SK-N-SH (cell line): ENCODE measurements around the gene PRRC2A. TPM values are rescaled to one million over a fixed set of nuclear protein-coding genes. Genes with fewer than 3 reads are reported as not detected.

Experiments used
- CTCF ChIA-PET: fragments of 300-600, 350-600 bp; formaldehyde crosslinking; extraction: SDS; loops from one replicate; lab custom pipeline; 2021; lab: Yijun Ruan, JAX
- POLR2A ChIA-PET: fragments of 350-600 bp; sonication (Branson Sonifier 250); formaldehyde crosslinking; extraction: SDS; loops from one replicate; lab custom pipeline; 2020; ENCODE audit warnings: antibody characterized with exemption, inconsistent platforms; lab: Yijun Ruan, JAX
- DNase-seq: peaks from one replicate; pipeline ENCODE4 v3.0.0; 2012
- H2AFZ ChIP-seq: fragments of 200-600 bp; sonication (generic); 2 replicates; pipeline ENCODE4 v1.8.1; 2016; ENCODE audit warnings: antibody characterized with exemption, mild to moderate bottlenecking, low read depth
- H3F3A ChIP-seq: fragments of 200-600 bp; sonication (generic); replicated peaks from 2 replicates; pipeline ENCODE3; 2016; ENCODE audit warnings: antibody characterized with exemption, mild to moderate bottlenecking; ENCODE audit not compliant: insufficient read depth
- H3K27ac ChIP-seq, 2 experiments: fragments of 200-500 bp in 1 of 2; fragments of 200-600 bp in 1 of 2; sonication (Bioruptor generic) in 1 of 2; sonication (generic), shearing (Covaris generic) in 1 of 2; 2 replicates each; pipeline versions ENCODE4 v1.5.1 to v1.6.1; 2014 to 2016; ENCODE audit warnings: low read depth in 2 of 2, inconsistent platforms in 1 of 2, low read length in 1 of 2, mild to moderate bottlenecking in 1 of 2, mixed read lengths in 1 of 2
- H3K27me3 ChIP-seq: fragments of 200-600 bp; sonication (generic), shearing (Covaris generic); 2 replicates; pipeline ENCODE4 v1.6.1; 2016; ENCODE audit warnings: mixed run types; ENCODE audit not compliant: insufficient read depth
- H3K36me3 ChIP-seq, 2 experiments: fragments of 200-500 bp in 1 of 2; fragments of 200-600 bp in 1 of 2; sonication (Bioruptor generic) in 1 of 2; sonication (generic) in 1 of 2; replicated peaks in 1 of 2; 2 replicates each; pipeline versions ENCODE3 to v1.5.1; 2014 to 2016; ENCODE audit warnings: low read length in 1 of 2, mild to moderate bottlenecking in 1 of 2; ENCODE audit not compliant: insufficient read depth in 2 of 2, control insufficient read depth in 1 of 2
- H3K4me1 ChIP-seq, 2 experiments: fragments of 200-500 bp in 1 of 2; fragments of 200-600 bp in 1 of 2; sonication (Bioruptor generic) in 1 of 2; sonication (generic), shearing (Covaris generic) in 1 of 2; 2 replicates each; pipeline versions ENCODE4 v1.5.1 to v1.6.1; 2014 to 2016; ENCODE audit warnings: low read depth in 1 of 2, low read length in 1 of 2, mixed run types in 1 of 2; ENCODE audit not compliant: insufficient read depth in 2 of 2, control insufficient read depth in 1 of 2
- H3K4me2 ChIP-seq: fragments of 200-600 bp; sonication (generic), shearing (Covaris generic); 2 replicates; pipeline ENCODE4 v1.6.1; 2017; ENCODE audit warnings: mixed run types
- H3K4me3 ChIP-seq, 2 experiments: fragments of 200-500 bp in 1 of 2; fragments of 200-600 bp in 1 of 2; sonication (Bioruptor generic) in 1 of 2; sonication (generic), shearing (Covaris generic) in 1 of 2; 2 replicates each; pipeline versions ENCODE4 v1.5.1 to v1.8.1; 2014 to 2016; ENCODE audit warnings: low read depth in 2 of 2, inconsistent platforms in 1 of 2, low read length in 1 of 2, mild to moderate bottlenecking in 1 of 2, mixed read lengths in 1 of 2, moderate library complexity in 1 of 2
- H3K79me2 ChIP-seq: fragments of 200-600 bp; sonication (generic); 2 replicates; pipeline ENCODE4 v1.8.1; 2017; ENCODE audit warnings: mild to moderate bottlenecking; ENCODE audit not compliant: insufficient read depth
- H3K9ac ChIP-seq: fragments of 200-600 bp; sonication (generic); 2 replicates; pipeline ENCODE4 v1.6.1; 2017; ENCODE audit warnings: mixed run types
- H3K9me2 ChIP-seq: fragments of 200-600 bp; sonication (generic); 2 replicates; pipeline ENCODE4 v1.6.1; 2017; ENCODE audit warnings: mixed run types
- H3K9me3 ChIP-seq: fragments of 200-600 bp; sonication (generic); 2 replicates; pipeline ENCODE4 v1.6.1; 2017; ENCODE audit warnings: mixed run types, mild to moderate bottlenecking, moderate library complexity
- H4K20me1 ChIP-seq: fragments of 200-600 bp; sonication (generic); 2 replicates; pipeline ENCODE4 v1.6.1; 2017; ENCODE audit warnings: mild to moderate bottlenecking, mixed run types; ENCODE audit not compliant: insufficient read depth
- CHD2 ChIP-seq: fragments of 150-350 bp; IDR thresholded peaks from 2 replicates; pipeline ENCODE4 v1.6.1; 2018; ENCODE audit warnings: low read length; ENCODE audit not compliant: partially characterized antibody
- ELF1 ChIP-seq: IDR thresholded peaks from 2 replicates; pipeline ENCODE4 v1.4.0; 2012
- EP300 ChIP-seq, 2 experiments: IDR thresholded peaks; 2 replicates each; pipeline versions ENCODE4 v1.4.0 to v1.6.1; 2012; ENCODE audit warnings: borderline replicate concordance in 1 of 2, low read depth in 1 of 2, low read length in 1 of 2
- EZH2phosphoT487 ChIP-seq: fragments of 200-600 bp; sonication (generic); IDR thresholded peaks from 2 replicates; pipeline ENCODE4 v1.6.1; 2017; ENCODE audit warnings: low read depth, mixed run types, mild to moderate bottlenecking, antibody characterized with exemption, moderate library complexity, borderline replicate concordance
- FOSL2 ChIP-seq: IDR thresholded peaks from 2 replicates; pipeline ENCODE4 v1.4.0; 2012; ENCODE audit warnings: low read depth, mild to moderate bottlenecking, moderate library complexity, borderline replicate concordance
- FOXJ3 ChIP-seq: sonication (generic); formaldehyde crosslinking; IDR thresholded peaks from 2 replicates; pipeline ENCODE4 v1.5.1; 2020; ENCODE audit warnings: mild to moderate bottlenecking, missing genetic modification reagents
- FOXM1 ChIP-seq: IDR thresholded peaks from 2 replicates; pipeline ENCODE4 v1.4.0; 2012; ENCODE audit warnings: low read depth, mild to moderate bottlenecking
- GABPA ChIP-seq: IDR thresholded peaks from 2 replicates; pipeline ENCODE4 v1.4.0; 2012; ENCODE audit warnings: low read depth, mild to moderate bottlenecking
- MEF2A ChIP-seq: IDR thresholded peaks from 2 replicates; pipeline ENCODE4 v1.4.0; 2012; ENCODE audit warnings: low read depth, borderline replicate concordance
- MXI1 ChIP-seq: IDR thresholded peaks from 2 replicates; pipeline ENCODE4 v1.6.1; 2012; ENCODE audit warnings: mild to moderate bottlenecking, low read depth, low read length, improper control_type of control experiment
- NFIC ChIP-seq: IDR thresholded peaks from 2 replicates; pipeline ENCODE4 v1.4.0; 2012; ENCODE audit warnings: borderline replicate concordance
- NRF1 ChIP-seq: IDR thresholded peaks from 2 replicates; pipeline ENCODE4 v1.6.1; 2012; ENCODE audit warnings: low read depth, mild to moderate bottlenecking, low read length
- PBX3 ChIP-seq: IDR thresholded peaks from 2 replicates; pipeline ENCODE4; 2012
- POLR2AphosphoS5 ChIP-seq: IDR thresholded peaks from 2 replicates; pipeline ENCODE4 v1.6.1; 2012; ENCODE audit warnings: low read depth, low read length
- RCOR1 ChIP-seq: fragments of 150-350 bp; IDR thresholded peaks from 2 replicates; pipeline ENCODE4 v1.6.1; 2017; ENCODE audit warnings: antibody characterized with exemption, low read length
- RFX5 ChIP-seq: IDR thresholded peaks from 2 replicates; pipeline ENCODE4 v1.6.1; 2012; ENCODE audit warnings: mild to moderate bottlenecking, improper control_type of control experiment, low read length
- RXRA ChIP-seq: IDR thresholded peaks from 2 replicates; pipeline ENCODE4 v1.4.0; 2012; ENCODE audit warnings: low read depth, mild to moderate bottlenecking, borderline replicate concordance
- SMC3 ChIP-seq: IDR thresholded peaks from 2 replicates; pipeline ENCODE4 v1.6.1; 2012; ENCODE audit warnings: low read depth, low read length, improper control_type of control experiment
- TAF1 ChIP-seq: IDR thresholded peaks from 2 replicates; pipeline ENCODE4 v1.6.1; 2012; ENCODE audit warnings: low read depth, mild to moderate bottlenecking, low read length, moderate library complexity, borderline replicate concordance
- TEAD4 ChIP-seq: IDR thresholded peaks from 2 replicates; pipeline ENCODE4 v1.4.0; 2012; ENCODE audit warnings: mild to moderate bottlenecking, borderline replicate concordance; ENCODE audit not compliant: insufficient read depth
- USF2 ChIP-seq: fragments of 150-350 bp; IDR thresholded peaks from 2 replicates; pipeline ENCODE4 v1.6.1; 2017; ENCODE audit warnings: antibody characterized with exemption, low read length, low read depth, borderline replicate concordance
- YY1 ChIP-seq: IDR thresholded peaks from 2 replicates; pipeline ENCODE4 v1.4.0; 2012; ENCODE audit warnings: low read depth, mild to moderate bottlenecking
- WGBS: methylation state at CpG from one replicate; pipeline ENCODE4 v1.1.6; 2017; ENCODE audit warnings: low lambda C conversion rate; 5-methylcytosine and 5-hydroxymethylcytosine counted together
- polyA plus RNA-seq, 3 experiments: library from polyadenylated mRNA; depleted of rRNA; stranded (reverse); fragments of >200 nt; gene quantifications; 2 replicates each; pipeline ENCODE4 v1.2.3, GENCODE V29; 2012
- TF ChIP-seq, protein P1 (sequence below): IDR thresholded peaks from 2 replicates; pipeline ENCODE4 v1.4.0; 2012; ENCODE audit warnings: low read depth

The PRRC2A gene
- polyA plus RNA-seq, 1 of the 3 experiments (the other 2 are of a cell fraction) = 76.1 TPM

GRCh38 chr6:31617010-31617409 lies 3.5 kb upstream of the PRRC2A start:
- no peak overlapping the region for H3K4me3 ChIP-seq
- no peaks in the 10 kb centered on the region for H3K9me3 ChIP-seq
- peaks cover 0 to 5% of the 10 kb centered on the region in 2 experiments for H3K36me3 ChIP-seq
- H4K20me1 ChIP-seq = peaks cover 5% of the 10 kb centered on the region; the same call in 1 of the 2 replicates
- H3K79me2 ChIP-seq = peaks cover 14% of the 10 kb centered on the region
- peaks cover under 1 to 2% of the 10 kb centered on the region in 2 experiments; a peak in 3 of 4 replicates for H3K4me1 ChIP-seq
- H2AFZ ChIP-seq = no peak overlapping the region
- H3K27ac ChIP-seq = no peak overlapping the region
- no peak for DNase-seq
- CTCF ChIA-PET = interaction anchor here (7.0 kb wide), 1 partner anchor 19 kb away, joined by 35 read pairs; no protein-coding TSS in a partner anchor
- no peak for TF ChIP-seq USF2
- TF ChIP-seq, protein P1, sequence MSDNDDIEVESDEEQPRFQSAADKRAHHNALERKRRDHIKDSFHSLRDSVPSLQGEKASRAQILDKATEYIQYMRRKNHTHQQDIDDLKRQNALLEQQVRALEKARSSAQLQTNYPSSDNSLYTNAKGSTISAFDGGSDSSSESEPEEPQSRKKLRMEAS = no peak
- TF ChIP-seq RCOR1 = no peak
- TF ChIP-seq RXRA = no peak
- no peak for TF ChIP-seq FOXM1
- TF ChIP-seq SMC3 = no peak
- no peak for TF ChIP-seq RFX5
- TF ChIP-seq TEAD4 = no peak
- TF ChIP-seq POLR2AphosphoS5 = no peak
- TF ChIP-seq EZH2phosphoT487 = no peak
- TF ChIP-seq NFIC = no peak
- TF ChIP-seq, all 33 proteins: peak for 0
- Histone ChIP-seq H3K4me2 (no peak overlapping the region), H3K27me3 (no peaks in the 10 kb centered on the region), H3F3A (peaks cover 16% of the 10 kb centered on the region), H3K9me2 (no peaks in the 10 kb centered on the region), H3K9ac (no peak overlapping the region)
- WGBS = 89% methylated on average over 2 of the region's 2 CpGs
- POLR2A ChIA-PET = no interaction called here

- H3K9me3 ChIP-seq = no peaks in the 10 kb centered on the region
- ChIA-PET POLR2A (interaction anchor here (0.8 to 4.0 kb wide), 4 partner anchors 9 to 79 kb away, joined by 3 to 18 read pairs (median 5); partner anchors contain the start of genes BAG6 and DDX39B), CTCF (interaction anchor here (1.0 kb wide), 2 partner anchors 22 to 73 kb away, joined by 3 to 4 read pairs; partner anchors contain the start of gene ATP6V1G2)
- H3K36me3 ChIP-seq = peaks cover 25 to 35% of the 10 kb centered on the region in 2 experiments
- H4K20me1 ChIP-seq = peaks cover 28% of the 10 kb centered on the region
- H3F3A ChIP-seq = peaks cover 16% of the 10 kb centered on the region
- 1% methylated on average over 49 of the region's 50 CpGs for WGBS
- H3K27me3 ChIP-seq = no peaks in the 10 kb centered on the region
- peak overlapping the region; percentile 99 for H3K27ac ChIP-seq
- H3K4me1 ChIP-seq = peaks cover 10 to 11% of the 10 kb centered on the region in 2 experiments
- H3K4me3 ChIP-seq = peak overlapping the region; percentile 68 to 75
- peak overlapping the region; percentile 87 for H2AFZ ChIP-seq
- H3K9me2 ChIP-seq = no peaks in the 10 kb centered on the region
- H3K9ac ChIP-seq = peak overlapping the region; percentile 93
- H3K4me2 ChIP-seq = peak overlapping the region; percentile 77
- peak; percentile 96 for DNase-seq
- H3K79me2 ChIP-seq = peaks cover 44% of the 10 kb centered on the region
- no peak for TF ChIP-seq SMC3
- TF ChIP-seq NRF1 = peak; percentile 47; the same call in 1 of the 2 replicates
- peak; percentile 22 for TF ChIP-seq ELF1
- TF ChIP-seq CHD2 = peak; percentile 26
- TF ChIP-seq YY1 = no peak
- TF ChIP-seq TEAD4 = 0 out of 2 replicates have a peak, but pooled peaks have one; percentile 2
- TF ChIP-seq EZH2phosphoT487 = no peak
- TF ChIP-seq POLR2AphosphoS5 = peak; percentile 79
- TF ChIP-seq RFX5 = peak; percentile 87
- no peak for TF ChIP-seq MEF2A
- TF ChIP-seq NFIC = no peak
- TF ChIP-seq MXI1 = no peak
- no peak for TF ChIP-seq FOSL2
- TF ChIP-seq GABPA = no peak
- no peak; a peak in 1 of 4 replicates for TF ChIP-seq EP300 (IDR thresholded peaks at IDR 0.05; ENCODE audit: borderline replicate concordance in 1 of 2, low read depth in 1 of 2, low read length in 1 of 2)
- TF ChIP-seq FOXJ3 (CRISPR knock-in tag) = no peak
- TF ChIP-seq PBX3 = peak; percentile 25; the same call in 1 of the 2 replicates
- TF ChIP-seq, protein P1 = peak; percentile 96
- TF ChIP-seq TAF1 = peak; percentile 43; the same call in 1 of the 2 replicates
These were observed 520 bp upstream of the PRRC2A start for GRCh38 chr6:31619805-31620585.
